Thoracic aorta (tissue), 2 donors: ENCODE results near the gene DDIT4. TPM values are rescaled to one million over a fixed set of nuclear protein-coding genes. Genes with fewer than 3 reads are reported as not detected.
"Not testable (repeated sequence)": the region's sequence is repeated elsewhere in the genome, so short reads cannot be mapped to it uniquely, and the experiment has no call there.

ENCODE experiments used
- ATAC-seq: fragments of 150-250 bp; one replicate; pipeline ENCODE4 v1.8.0; 2017; ENCODE audit warnings: low read depth; ENCODE audit not compliant: insufficient number of reproducible peaks, low FRiP score
- DNase-seq: peaks from one replicate; pipeline ENCODE4 v3.0.0-alpha.2; 2020; ENCODE audit warnings: low spot score
- H3K27ac ChIP-seq, 2 donors: fragments of 200-600 bp; sonication (generic); 1 replicate in 1 of 2; 2 replicates in 1 of 2; pipeline ENCODE4 v1.5.1; 2016; ENCODE audit warnings: mild to moderate bottlenecking in 2 of 2, moderate library complexity in 2 of 2
- H3K27me3 ChIP-seq: fragments of 200-600 bp; sonication (generic); replicated peaks from 2 replicates; pipeline ENCODE4 v1.6.0; 2016; ENCODE audit warnings: mild to moderate bottlenecking; ENCODE audit not compliant: insufficient read depth
- H3K36me3 ChIP-seq: fragments of 200-600 bp; sonication (generic); one replicate; pipeline ENCODE4 v1.5.1; 2016
- H3K4me1 ChIP-seq, 2 donors: fragments of 200-600 bp; sonication (generic); 1 replicate in 1 of 2; 2 replicates in 1 of 2; pipeline versions ENCODE4 v1.5.1 to v1.6.0; 2016; ENCODE audit warnings: low read depth in 2 of 2, mild to moderate bottlenecking in 1 of 2; ENCODE audit not compliant: control insufficient read depth in 1 of 2
- H3K4me3 ChIP-seq: fragments of 200-600 bp; sonication (generic); 2 replicates; pipeline ENCODE4 v1.5.1; 2016; ENCODE audit warnings: mild to moderate bottlenecking
- H3K9me3 ChIP-seq: fragments of 200-600 bp; sonication (generic); 2 replicates; pipeline ENCODE4 v1.5.1; 2016
- CTCF ChIP-seq: fragments of 200-600 bp; sonication (generic); IDR thresholded peaks from one replicate; pipeline ENCODE4 v1.5.1; 2019; ENCODE audit warnings: antibody characterized with exemption
- total RNA-seq, 2 donors: library from RNA; depleted of rRNA; stranded (reverse); fragments of >200 nt; gene quantifications; one replicate each; pipeline versions ENCODE4 v1.1.0 to v1.2.3, GENCODE V29; 2016

Gene DDIT4
- total RNA-seq, 2 donors from 2014 or later, result 163 to 374 TPM

DNA sequence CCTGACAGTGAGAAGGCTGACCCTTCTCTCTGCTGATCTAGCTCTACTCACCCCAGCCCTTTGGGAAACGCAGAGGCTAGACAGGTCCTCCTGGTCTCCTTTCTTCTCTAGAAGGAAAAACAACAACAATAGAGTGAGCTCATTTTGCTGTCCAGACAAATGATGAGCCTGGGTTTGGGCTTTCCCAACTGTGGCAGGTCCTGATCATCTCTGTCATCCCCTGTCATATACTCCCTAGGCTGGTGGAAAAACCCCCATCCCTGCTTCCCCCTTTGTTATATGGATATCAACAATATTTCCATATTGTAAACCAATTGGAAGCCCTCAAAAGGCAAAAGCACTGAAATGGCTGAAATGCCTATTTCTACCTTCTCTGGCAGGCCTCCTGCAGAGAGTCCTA, 9.2 kb upstream of the DDIT4 start:
- Histone ChIP-seq H3K4me1 (peaks cover 11 to 25% of the 10 kb centered on the region in 2 donors), H3K9me3 (no peaks in the 10 kb centered on the region), H3K27ac (no peak overlapping the region), H3K27me3 (no peaks in the 10 kb centered on the region), H3K36me3 (no peaks in the 10 kb centered on the region), H3K4me3 (no peak overlapping the region)
- DNase-seq (no peak), ATAC-seq (no peak)
- TF ChIP-seq CTCF, result no peak

- ATAC-seq (no peak), DNase-seq (no peak)
- Histone ChIP-seq H3K4me3 (no peak overlapping the region), H3K27me3 (no peaks in the 10 kb centered on the region), H3K36me3 (no peaks in the 10 kb centered on the region), H3K9me3 (no peaks in the 10 kb centered on the region), H3K27ac (no peak overlapping the region), H3K4me1 (peaks cover 2 to 16% of the 10 kb centered on the region in 2 donors)
- no peak for TF ChIP-seq CTCF
Observed at GRCh38 chr10:72265508-72265907, 8.2 kb upstream of the DDIT4 start.

- no peaks in the 10 kb centered on the region for H3K36me3 ChIP-seq
- H3K27me3 ChIP-seq, result no peaks in the 10 kb centered on the region
- no peaks in the 10 kb centered on the region for H3K9me3 ChIP-seq
- H3K4me3 ChIP-seq, result no peak overlapping the region
- peaks cover 0 to 8% of the 10 kb centered on the region in 2 donors for H3K4me1 ChIP-seq
- no peak overlapping the region for H3K27ac ChIP-seq
- no peak for DNase-seq
- TF ChIP-seq CTCF, result no peak
- ATAC-seq, result no peak
Observed at GRCh38 chr10:72265990-72266865, 7.5 kb upstream of the DDIT4 start.

DNA sequence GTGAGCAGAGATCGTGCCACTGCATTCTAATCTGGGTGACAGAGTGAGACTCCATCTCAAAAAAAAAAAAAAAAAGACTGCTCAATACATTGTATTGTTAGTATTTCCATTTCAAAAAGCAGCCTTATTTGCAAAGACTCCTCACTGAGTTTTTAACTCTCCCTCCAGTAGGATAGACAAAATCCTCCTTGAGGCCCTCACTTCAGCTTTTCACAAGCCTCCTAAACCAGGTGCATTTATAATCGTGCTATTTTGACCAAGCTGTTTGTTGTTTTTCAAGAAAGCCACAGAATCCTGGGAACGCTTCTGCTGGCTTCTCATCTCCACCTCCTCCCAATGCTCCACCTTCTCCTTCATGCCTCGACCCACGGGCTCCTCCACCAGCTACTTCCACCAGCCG, 6.3 kb upstream of the DDIT4 start:
- Histone ChIP-seq H3K4me3 (no peak overlapping the region), H3K4me1 (peaks cover 2 to 3% of the 10 kb centered on the region in 2 donors), H3K36me3 (no peaks in the 10 kb centered on the region), H3K27me3 (no peaks in the 10 kb centered on the region), H3K27ac (no peak overlapping the region), H3K9me3 (no peaks in the 10 kb centered on the region)
- no peak for TF ChIP-seq CTCF
- DNase-seq (no peak), ATAC-seq (no peak)

DNA sequence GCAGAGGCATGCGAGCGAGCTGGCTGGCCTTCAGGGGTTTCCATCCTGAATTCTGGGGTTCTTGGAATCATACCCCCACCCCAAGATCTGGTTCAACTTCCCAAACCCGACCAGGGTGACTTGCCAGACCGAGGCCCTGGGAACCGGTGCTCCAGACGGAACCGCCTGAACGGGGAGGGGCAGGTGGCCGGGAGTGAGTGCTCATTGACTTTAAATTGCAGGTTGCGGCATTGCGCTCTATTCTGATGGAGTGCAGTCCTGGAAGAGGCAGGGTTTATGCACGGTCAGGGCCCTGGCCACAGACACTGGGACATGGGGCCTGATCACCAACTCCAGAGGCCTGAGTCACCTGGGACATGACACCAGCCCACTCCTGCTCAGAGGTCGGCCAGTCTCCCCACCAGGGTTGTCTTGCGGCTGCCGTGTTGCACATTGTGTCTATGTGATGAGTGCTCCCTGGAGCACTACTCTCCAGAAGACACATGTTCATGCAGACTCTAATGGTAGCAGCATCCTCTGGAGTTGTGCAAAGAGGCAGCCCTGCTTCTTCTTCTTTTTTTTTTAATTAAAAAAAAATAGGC, 5.8 kb upstream of the DDIT4 start:
- Histone ChIP-seq H3K36me3 (no peaks in the 10 kb centered on the region), H3K4me1 (peaks cover 5 to 7% of the 10 kb centered on the region in 2 donors), H3K27me3 (no peaks in the 10 kb centered on the region), H3K9me3 (no peaks in the 10 kb centered on the region), H3K4me3 (no peak overlapping the region), H3K27ac (no peak overlapping the region)
- no peak for TF ChIP-seq CTCF
- DNase-seq (no peak), ATAC-seq (no peak)

GRCh38 chr10:72268475-72269200, 5.1 kb upstream of the DDIT4 start:
- H3K4me1 ChIP-seq, DNase-seq, H3K4me3 ChIP-seq, ATAC-seq, H3K27ac ChIP-seq, H3K36me3 ChIP-seq, H3K9me3 ChIP-seq, H3K27me3 ChIP-seq: not testable (repeated sequence)
